K562 (cell line): ENCODE measurements around the gene NEDD4L. TPM values are rescaled to one million over a fixed set of nuclear protein-coding genes. Genes with fewer than 3 reads are reported as not detected.

Experiments used
- ARID1B ChIP-seq: fragments of 450-650 bp; IDR thresholded peaks from 2 replicates; pipeline ENCODE4 v1.6.1; 2016; ENCODE audit warnings: antibody characterized with exemption, mild to moderate bottlenecking, inconsistent platforms
- BCOR ChIP-seq: fragments of 450-650 bp; IDR thresholded peaks from 2 replicates; pipeline ENCODE4 v1.6.1; 2016
- CHCHD3 ChIP-seq: fragments of 250-450 bp; sonication (Bioruptor Pico); IDR thresholded peaks from 2 replicates; pipeline ENCODE4 v2.1.2; 2022; ENCODE audit warnings: mild to moderate bottlenecking
- CHD2 ChIP-seq: IDR thresholded peaks from 2 replicates; pipeline ENCODE4 v1.6.1; 2011; ENCODE audit warnings: low read depth, low read length
- CREM ChIP-seq: IDR thresholded peaks from 2 replicates; pipeline ENCODE4 v1.6.1; 2014; ENCODE audit warnings: antibody characterized with exemption, low read depth
- CTBP1 ChIP-seq: fragments of 450-650 bp; IDR thresholded peaks from 2 replicates; pipeline ENCODE4 v1.6.1; 2016; ENCODE audit warnings: borderline replicate concordance
- CXXC5 ChIP-seq: fragments of 250-450 bp; sonication (Bioruptor Pico); IDR thresholded peaks from 2 replicates; pipeline ENCODE4 v1.8.0; 2022; ENCODE audit warnings: inconsistent platforms, mild to moderate bottlenecking, moderate library complexity
- DMBX1 ChIP-seq: fragments of 250-450 bp; sonication (Bioruptor Pico); IDR thresholded peaks from 2 replicates; pipeline ENCODE4 v1.8.0; 2022; ENCODE audit warnings: inconsistent platforms, mild to moderate bottlenecking, moderate library complexity, borderline replicate concordance
- EGR1 ChIP-seq: fragments of 450-650 bp; conservative IDR thresholded peaks from 2 replicates; pipeline ENCODE4 v1.6.1; 2017; ENCODE audit warnings: mild to moderate bottlenecking
- KDM1A ChIP-seq, 2 experiments: fragments of 450-650 bp; IDR thresholded peaks; 2 replicates each; pipeline ENCODE4 v1.6.1; 2016; ENCODE audit warnings: mild to moderate bottlenecking in 2 of 2
- MEIS2 ChIP-seq: fragments of 450-650 bp; IDR thresholded peaks from 2 replicates; pipeline ENCODE4 v1.6.1; 2014; ENCODE audit warnings: mild to moderate bottlenecking; ENCODE audit not compliant: partially characterized antibody
- NCOA2 ChIP-seq, 2 experiments: fragments of 450-650 bp; IDR thresholded peaks; 2 replicates each; pipeline ENCODE4 v1.6.1; 2018; ENCODE audit warnings: mild to moderate bottlenecking in 2 of 2, moderate library complexity in 1 of 2; ENCODE audit not compliant: partially characterized antibody in 2 of 2
- NFRKB ChIP-seq: fragments of 450-650 bp; IDR thresholded peaks from 2 replicates; pipeline ENCODE4 v1.6.1; 2016; ENCODE audit warnings: low read depth
- NR2C2 ChIP-seq, 2 experiments: fragments of 200-800 bp in 1 of 2; sonication (Bioruptor generic) in 1 of 2; sonication (generic) in 1 of 2; formaldehyde crosslinking in 1 of 2; IDR thresholded peaks; 2 replicates each; pipeline versions ENCODE4 v1.6.1 to v1.8.0; 2016 to 2022; ENCODE audit warnings: mild to moderate bottlenecking in 1 of 2, missing compliant biosample characterization in 1 of 2, missing genetic modification characterization in 1 of 2, missing genetic modification reagents in 1 of 2
- RHOXF2B ChIP-seq: fragments of 250-450 bp; sonication (Bioruptor Pico); conservative IDR thresholded peaks from 2 replicates; pipeline ENCODE4 v1.5.1; 2021
- TOE1 ChIP-seq, 2 experiments: fragments of 450-650 bp in 1 of 2; sonication (generic) in 1 of 2; formaldehyde crosslinking in 1 of 2; IDR thresholded peaks; 2 replicates each; pipeline versions ENCODE4 v1.7.1 to v1.8.0; 2016 to 2022; ENCODE audit warnings: borderline replicate concordance in 2 of 2, mild to moderate bottlenecking in 2 of 2, antibody characterized with exemption in 1 of 2, inconsistent platforms in 1 of 2, low read depth in 1 of 2, missing genetic modification reagents in 1 of 2, moderate library complexity in 1 of 2
- ZFX ChIP-seq: sonication (generic); formaldehyde crosslinking; IDR thresholded peaks from 2 replicates; pipeline ENCODE4 v1.8.0; 2022; ENCODE audit warnings: mild to moderate bottlenecking, missing genetic modification reagents, moderate library complexity
- ZNF212 ChIP-seq: fragments of 450-650 bp; formaldehyde crosslinking; IDR thresholded peaks from 2 replicates; pipeline ENCODE4 v1.4.0; 2020; ENCODE audit warnings: mild to moderate bottlenecking
- ZNF316 ChIP-seq: fragments of 450-650 bp; IDR thresholded peaks from 2 replicates; pipeline ENCODE4 v1.6.1; 2016
- ZNF436 ChIP-seq: fragments of 250-450, 450-650 bp; sonication (Bioruptor Pico); formaldehyde crosslinking; IDR thresholded peaks from 2 replicates; pipeline ENCODE4 v1.7.0; 2020; ENCODE audit warnings: mild to moderate bottlenecking
- polyA plus RNA-seq, 8 experiments: library from polyadenylated mRNA; depleted of rRNA in 4 of 8; stranded (reverse) in 5 of 8; unstranded in 3 of 8; fragments of >200 nt; fragmentation: Nextera tagmentation in 2 of 8; fragmentation: Illumina TruSeq in 1 of 8; extraction: Ambion mirVana in 2 of 8; extraction: Trizol in 1 of 8; gene quantifications; 2 replicates each; pipeline versions ENCODE4 v1.2.1 to v1.2.3, GENCODE V29; 2011 to 2014; ENCODE audit warnings: inconsistent platforms in 1 of 8, missing spikeins in 1 of 8
- total RNA-seq, 7 experiments: library from RNA; depleted of rRNA in 6 of 7; stranded (reverse); fragments of >200 nt in 6 of 7; fragmentation: Illumina TruSeq in 2 of 7; extraction: Trizol in 2 of 7; gene quantifications; 2 replicates each; pipeline versions ENCODE4 v1.2.1 to v1.2.3, GENCODE V29; 2011 to 2021; ENCODE audit warnings: low replicate concordance in 1 of 7
- TF ChIP-seq, protein P1 (sequence below): IDR thresholded peaks from 2 replicates; pipeline ENCODE4 v1.6.1; 2012; ENCODE audit warnings: low read depth, low read length, improper control_type of control experiment, borderline replicate concordance
- TF ChIP-seq, protein P2 (sequence below): sonication (generic); formaldehyde crosslinking; IDR thresholded peaks from 2 replicates; pipeline ENCODE4 v1.9.0; 2022; ENCODE audit warnings: mild to moderate bottlenecking, missing genetic modification reagents
- TF ChIP-seq, protein P3 (sequence below): sonication (generic); IDR thresholded peaks from 2 replicates; pipeline ENCODE4 v1.6.1; 2016
- TF ChIP-seq, protein P4 (sequence below), 3 experiments: fragments of 200-800 bp in 1 of 3; sonication (Bioruptor generic) in 1 of 3; sonication (generic) in 1 of 3; formaldehyde crosslinking in 1 of 3; IDR thresholded peaks; 2 replicates each; pipeline versions ENCODE4 v1.6.1 to v1.8.0; 2016 to 2022; ENCODE audit warnings: mild to moderate bottlenecking in 2 of 3, missing compliant biosample characterization in 2 of 3, missing genetic modification characterization in 2 of 3, missing genetic modification reagents in 1 of 3

Gene NEDD4L
- total and polyA plus RNA-seq, 9 of the 15 experiments (the other 6 are each of a cell fraction or from before 2014, with no cell fraction given) = 8.1 to 33.4 (median 19.9) TPM

DNA sequence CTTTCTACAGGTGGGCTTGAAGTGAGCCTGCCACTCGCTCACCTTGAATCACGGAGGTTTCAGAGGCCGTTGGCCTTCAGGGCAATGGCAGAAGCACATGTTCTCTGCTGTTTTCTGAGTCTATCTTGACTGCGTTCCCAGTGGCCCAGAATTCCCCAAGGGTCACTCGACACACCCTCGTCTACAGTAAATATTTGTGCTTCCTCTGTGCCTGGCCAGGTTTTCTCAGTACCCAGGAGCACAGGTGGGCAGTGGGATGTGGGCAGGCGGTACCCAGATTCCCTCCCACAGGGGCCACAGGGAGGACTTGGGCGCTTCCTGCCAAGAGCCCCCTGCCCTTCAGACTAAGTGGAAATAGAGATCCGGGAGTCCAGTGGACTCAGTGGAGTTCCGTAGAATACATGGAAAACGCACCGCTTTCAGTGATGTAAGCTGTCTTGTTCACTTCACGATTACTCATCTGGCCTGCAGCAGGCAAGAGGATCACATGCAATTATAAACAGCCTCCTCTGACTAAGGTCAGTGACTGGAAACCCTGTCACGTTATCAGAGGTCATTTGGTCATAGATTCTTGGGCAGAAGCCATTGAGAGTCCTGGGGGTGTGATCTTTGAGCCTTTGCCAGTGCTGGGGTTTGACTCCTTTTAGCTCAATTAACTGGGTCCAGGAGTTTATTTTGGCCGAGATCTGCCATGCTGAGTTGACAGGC, 179.8 kb downstream of the NEDD4L start (continued):
- TF ChIP-seq CHD2 (no peak), BCOR (no peak), EGR1 (no peak), ARID1B (peak; percentile 34; the same call in 1 of the 2 replicates), CTBP1 (peak; percentile 39; the same call in 1 of the 2 replicates), RHOXF2B (CRISPR knock-in tag) (no peak), CREM (peak; percentile 56; the same call in 1 of the 2 replicates), DMBX1 (CRISPR knock-in tag) (0 out of 2 replicates have a peak, but pooled peaks have one; percentile 13), KDM1A (IDR thresholded peaks at IDR 0.05) (0 out of 4 replicates have a peak, but pooled peaks of 1 of the 2 experiments have one; percentile 7), ZNF436 (CRISPR knock-in tag) (no peak), ZNF212 (no peak), CXXC5 (0 out of 2 replicates have a peak, but pooled peaks have one; percentile 43), ZNF316 (no peak), NR2C2 (CRISPR knock-in tag; IDR thresholded peaks at IDR 0.05) (no peak), NR2C2 (tag; IDR thresholded peaks at IDR 0.05) (peak; percentile 90), NFRKB (peak; percentile 46; the same call in 1 of the 2 replicates), ZFX (CRISPR knock-in tag) (peak; percentile 59), TOE1 (IDR thresholded peaks at IDR 0.05; ENCODE audit: borderline replicate concordance) (peak; percentile 36; the same call in 1 of the 2 replicates), TOE1 (CRISPR knock-in tag; IDR thresholded peaks at IDR 0.05; ENCODE audit: borderline replicate concordance, low read depth) (no peak), CHCHD3 (no peak), NCOA2 (IDR thresholded peaks at IDR 0.05; ENCODE audit: partially characterized antibody in 2 of 2) (no peak), MEIS2 (peak; percentile 38)
- TF ChIP-seq, protein P1, sequence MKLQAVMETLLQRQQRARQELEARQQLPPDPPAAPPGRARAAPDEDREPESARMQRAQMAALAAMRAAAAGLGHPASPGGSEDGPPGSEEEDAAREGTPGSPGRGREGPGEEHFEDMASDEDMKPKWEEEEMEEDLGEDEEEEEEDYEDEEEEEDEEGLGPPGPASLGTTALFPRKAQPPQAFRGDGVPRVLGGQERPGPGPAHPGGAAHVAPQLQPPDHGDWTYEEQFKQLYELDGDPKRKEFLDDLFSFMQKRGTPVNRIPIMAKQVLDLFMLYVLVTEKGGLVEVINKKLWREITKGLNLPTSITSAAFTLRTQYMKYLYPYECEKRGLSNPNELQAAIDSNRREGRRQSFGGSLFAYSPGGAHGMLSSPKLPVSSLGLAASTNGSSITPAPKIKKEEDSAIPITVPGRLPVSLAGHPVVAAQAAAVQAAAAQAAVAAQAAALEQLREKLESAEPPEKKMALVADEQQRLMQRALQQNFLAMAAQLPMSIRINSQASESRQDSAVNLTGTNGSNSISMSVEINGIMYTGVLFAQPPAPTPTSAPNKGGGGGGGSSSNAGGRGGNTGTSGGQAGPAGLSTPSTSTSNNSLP = 0 out of 2 replicates have a peak, but pooled peaks have one; percentile 20
- TF ChIP-seq, protein P2, sequence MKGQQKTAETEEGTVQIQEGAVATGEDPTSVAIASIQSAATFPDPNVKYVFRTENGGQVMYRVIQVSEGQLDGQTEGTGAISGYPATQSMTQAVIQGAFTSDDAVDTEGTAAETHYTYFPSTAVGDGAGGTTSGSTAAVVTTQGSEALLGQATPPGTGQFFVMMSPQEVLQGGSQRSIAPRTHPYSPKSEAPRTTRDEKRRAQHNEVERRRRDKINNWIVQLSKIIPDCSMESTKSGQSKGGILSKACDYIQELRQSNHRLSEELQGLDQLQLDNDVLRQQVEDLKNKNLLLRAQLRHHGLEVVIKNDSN (CRISPR knock-in tag) = peak; percentile 39
- TF ChIP-seq, protein P3, sequence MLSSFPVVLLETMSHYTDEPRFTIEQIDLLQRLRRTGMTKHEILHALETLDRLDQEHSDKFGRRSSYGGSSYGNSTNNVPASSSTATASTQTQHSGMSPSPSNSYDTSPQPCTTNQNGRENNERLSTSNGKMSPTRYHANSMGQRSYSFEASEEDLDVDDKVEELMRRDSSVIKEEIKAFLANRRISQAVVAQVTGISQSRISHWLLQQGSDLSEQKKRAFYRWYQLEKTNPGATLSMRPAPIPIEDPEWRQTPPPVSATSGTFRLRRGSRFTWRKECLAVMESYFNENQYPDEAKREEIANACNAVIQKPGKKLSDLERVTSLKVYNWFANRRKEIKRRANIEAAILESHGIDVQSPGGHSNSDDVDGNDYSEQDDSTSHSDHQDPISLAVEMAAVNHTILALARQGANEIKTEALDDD = peak; percentile 71; the same call in 1 of the 2 replicates
- TF ChIP-seq, protein P4, sequence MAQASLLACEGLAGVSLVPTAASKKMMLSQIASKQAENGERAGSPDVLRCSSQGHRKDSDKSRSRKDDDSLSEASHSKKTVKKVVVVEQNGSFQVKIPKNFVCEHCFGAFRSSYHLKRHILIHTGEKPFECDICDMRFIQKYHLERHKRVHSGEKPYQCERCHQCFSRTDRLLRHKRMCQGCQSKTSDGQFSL (CRISPR knock-in tag; IDR thresholded peaks at IDR 0.05) = no peak
- TF ChIP-seq, protein P4 (tag; IDR thresholded peaks at IDR 0.05) = 0 out of 4 replicates have a peak, but pooled peaks of 1 of the 2 experiments have one; percentile 33
